GM18951 (cell line): ENCODE measurements around the gene USP4.

ENCODE experiments used
- POLR2A ChIP-seq: IDR thresholded peaks from 4 replicates; pipeline ENCODE4 v1.6.1; 2011; ENCODE audit warnings: mild to moderate bottlenecking; ENCODE audit not compliant: insufficient read length, insufficient read depth; ENCODE audit errors: extremely low read depth
- in situ Hi-C: fragments of 300-500 bp; cut with MboI; formaldehyde crosslinking; loops from one replicate; pipeline ENCODE4 v1.12.0; 2022; ENCODE audit warnings: low sequenced_read_pairs, mixed read lengths, inconsistent platforms; ENCODE audit not compliant: unreplicated experiment

Gene USP4, protein sequence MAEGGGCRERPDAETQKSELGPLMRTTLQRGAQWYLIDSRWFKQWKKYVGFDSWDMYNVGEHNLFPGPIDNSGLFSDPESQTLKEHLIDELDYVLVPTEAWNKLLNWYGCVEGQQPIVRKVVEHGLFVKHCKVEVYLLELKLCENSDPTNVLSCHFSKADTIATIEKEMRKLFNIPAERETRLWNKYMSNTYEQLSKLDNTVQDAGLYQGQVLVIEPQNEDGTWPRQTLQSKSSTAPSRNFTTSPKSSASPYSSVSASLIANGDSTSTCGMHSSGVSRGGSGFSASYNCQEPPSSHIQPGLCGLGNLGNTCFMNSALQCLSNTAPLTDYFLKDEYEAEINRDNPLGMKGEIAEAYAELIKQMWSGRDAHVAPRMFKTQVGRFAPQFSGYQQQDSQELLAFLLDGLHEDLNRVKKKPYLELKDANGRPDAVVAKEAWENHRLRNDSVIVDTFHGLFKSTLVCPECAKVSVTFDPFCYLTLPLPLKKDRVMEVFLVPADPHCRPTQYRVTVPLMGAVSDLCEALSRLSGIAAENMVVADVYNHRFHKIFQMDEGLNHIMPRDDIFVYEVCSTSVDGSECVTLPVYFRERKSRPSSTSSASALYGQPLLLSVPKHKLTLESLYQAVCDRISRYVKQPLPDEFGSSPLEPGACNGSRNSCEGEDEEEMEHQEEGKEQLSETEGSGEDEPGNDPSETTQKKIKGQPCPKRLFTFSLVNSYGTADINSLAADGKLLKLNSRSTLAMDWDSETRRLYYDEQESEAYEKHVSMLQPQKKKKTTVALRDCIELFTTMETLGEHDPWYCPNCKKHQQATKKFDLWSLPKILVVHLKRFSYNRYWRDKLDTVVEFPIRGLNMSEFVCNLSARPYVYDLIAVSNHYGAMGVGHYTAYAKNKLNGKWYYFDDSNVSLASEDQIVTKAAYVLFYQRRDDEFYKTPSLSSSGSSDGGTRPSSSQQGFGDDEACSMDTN

DNA sequence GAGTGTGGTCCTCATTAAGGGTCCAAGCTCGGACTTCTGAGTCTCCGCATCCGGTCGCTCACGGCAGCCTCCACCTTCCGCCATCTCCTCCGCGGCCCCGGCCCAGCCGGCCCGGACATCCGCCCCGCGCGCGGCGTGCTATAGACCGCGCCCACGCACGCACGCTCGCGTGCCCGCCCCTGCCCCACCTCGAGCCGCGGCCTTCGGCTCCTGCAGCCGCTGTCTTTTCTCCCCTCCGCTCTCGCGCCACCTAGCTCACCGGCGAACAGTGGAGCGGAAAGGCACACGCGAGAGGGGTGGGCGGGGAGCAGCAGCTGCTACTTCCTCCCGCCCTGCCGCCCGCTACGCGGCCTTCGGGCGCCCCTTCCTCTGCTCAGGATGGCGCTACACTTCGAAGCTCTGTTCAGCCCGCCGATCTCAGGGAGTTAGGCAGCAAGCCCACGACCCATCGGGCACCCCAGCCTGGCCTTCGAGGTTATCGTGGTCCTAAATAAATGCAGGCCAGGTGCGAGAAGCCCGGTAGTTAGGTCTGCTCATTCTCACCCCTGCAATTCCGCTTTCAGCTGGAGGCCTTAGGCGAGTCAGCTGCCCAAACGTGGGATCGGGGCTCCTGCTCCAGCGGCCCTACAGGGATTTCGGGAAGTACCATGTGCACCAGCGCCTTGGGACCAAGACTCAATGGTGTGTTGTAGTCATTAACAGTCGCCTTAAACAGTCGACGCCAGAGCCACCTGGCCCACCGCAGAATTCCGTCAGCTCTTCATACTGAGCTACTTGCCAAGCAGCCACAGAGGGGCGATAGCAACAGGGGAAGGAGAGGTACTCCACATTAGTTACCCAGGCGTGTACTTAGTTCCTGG lies at the start of gene USP4:
TSS of gene USP4 (minus strand) at position 113 of the 860 bp plus-strand sequence. CDS start at position 84, 29 bp downstream.
- TF ChIP-seq POLR2A, result peak; percentile 96
- in situ Hi-C loops, result no loop called here

DNA sequence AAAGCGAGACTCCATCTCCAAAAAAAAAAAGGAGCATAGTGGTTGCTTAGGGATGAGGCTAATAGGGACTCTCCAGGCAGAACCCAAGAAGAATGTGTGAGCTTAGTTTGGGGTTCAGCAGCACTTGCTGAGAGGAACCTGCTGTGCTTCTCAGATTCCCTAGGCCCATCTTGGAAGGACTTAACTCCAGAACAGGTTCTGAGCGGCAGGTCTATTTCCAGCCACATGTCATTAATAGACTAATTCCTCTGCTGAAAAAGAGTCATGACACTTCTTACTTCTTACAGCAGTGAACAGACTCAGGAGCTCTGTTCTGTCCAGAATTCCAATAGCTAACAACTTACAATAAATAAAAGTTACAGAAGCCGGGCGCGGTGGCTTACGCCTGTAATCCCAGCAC lies 49.4 kb upstream of the USP4 start:
- in situ Hi-C loops, result no loop called here
- TF ChIP-seq POLR2A, result no peak

DNA sequence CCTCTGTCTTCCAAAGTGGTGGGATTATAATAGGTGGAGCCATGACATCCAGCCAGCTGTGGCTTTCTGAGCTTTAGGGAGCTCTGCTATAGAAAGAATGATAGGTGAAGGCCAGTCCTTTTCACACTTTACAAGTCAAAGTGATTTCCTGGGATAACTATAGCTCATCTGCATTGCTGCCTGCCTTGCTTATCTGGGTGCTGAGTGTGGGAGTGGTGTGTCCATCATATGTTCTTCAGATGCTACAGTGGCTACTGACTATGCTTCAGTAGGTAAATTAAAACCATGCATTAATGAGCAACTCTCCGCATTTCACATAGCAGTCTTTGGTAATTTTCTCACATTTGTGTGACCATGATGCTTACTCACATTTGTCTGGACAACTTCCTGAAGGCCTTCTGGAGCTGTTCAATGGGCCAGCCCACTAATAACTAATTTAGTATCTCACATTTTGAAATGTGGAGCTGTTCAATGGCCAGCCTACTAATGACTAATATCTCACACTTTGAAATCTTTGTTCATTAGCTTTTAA lies 48.5 kb upstream of the USP4 start:
- in situ Hi-C loops, result no loop called here
- no peak for TF ChIP-seq POLR2A

DNA sequence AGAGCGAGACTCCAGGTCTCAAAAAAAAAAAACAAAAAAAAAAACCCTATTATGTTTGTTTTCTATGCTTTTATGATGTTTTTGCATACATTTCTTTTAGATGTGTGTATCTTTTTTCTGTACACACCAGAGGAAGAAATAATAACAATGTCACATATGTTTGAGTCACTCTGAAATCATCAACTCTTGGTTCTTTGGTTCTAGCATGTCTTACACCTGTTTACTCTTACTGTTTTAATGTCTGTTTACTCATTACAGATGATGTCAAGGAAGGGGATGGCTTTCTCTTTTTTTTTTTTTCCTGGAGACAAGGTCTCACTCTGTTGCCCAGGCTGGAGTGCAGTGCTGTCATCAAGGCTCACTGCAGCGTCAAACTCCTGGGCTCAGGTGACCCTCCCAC lies 47.9 kb upstream of the USP4 start:
- in situ Hi-C loops, result no loop called here
- TF ChIP-seq POLR2A, result no peak

DNA sequence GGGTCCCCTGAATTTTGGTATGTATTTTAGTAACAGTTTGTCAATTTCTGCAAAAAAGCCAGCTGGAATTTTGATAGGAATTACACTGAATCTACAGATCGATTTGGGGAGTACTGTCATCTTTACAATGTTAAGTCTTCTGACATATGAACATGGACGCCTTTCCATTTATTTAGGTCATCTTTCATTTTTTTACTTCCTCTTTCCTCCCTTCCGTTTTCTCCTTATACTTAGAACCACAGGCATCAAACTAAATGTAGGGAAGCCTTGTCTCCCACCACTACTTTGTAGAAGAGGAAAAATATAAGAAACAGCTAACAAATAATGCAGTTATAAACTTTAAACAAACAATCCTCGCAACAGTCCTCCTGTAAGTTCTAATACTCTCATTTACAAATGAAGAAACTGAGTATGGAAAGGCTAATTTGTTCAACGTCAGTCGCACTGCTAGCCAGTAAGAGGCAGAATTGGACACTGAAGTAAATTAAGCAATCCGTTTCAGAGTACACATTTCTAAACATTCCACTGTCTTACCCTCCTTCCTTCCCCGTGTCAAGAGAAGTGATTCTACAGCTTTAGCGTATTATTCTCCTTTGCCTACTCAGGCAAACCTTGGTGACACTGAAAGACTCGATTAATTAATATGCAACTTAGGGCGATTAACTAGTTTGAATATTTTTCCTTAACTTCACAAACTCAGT lies 46.4 kb upstream of the USP4 start:
- TF ChIP-seq POLR2A, result no peak
- in situ Hi-C loops, result no loop called here

DNA sequence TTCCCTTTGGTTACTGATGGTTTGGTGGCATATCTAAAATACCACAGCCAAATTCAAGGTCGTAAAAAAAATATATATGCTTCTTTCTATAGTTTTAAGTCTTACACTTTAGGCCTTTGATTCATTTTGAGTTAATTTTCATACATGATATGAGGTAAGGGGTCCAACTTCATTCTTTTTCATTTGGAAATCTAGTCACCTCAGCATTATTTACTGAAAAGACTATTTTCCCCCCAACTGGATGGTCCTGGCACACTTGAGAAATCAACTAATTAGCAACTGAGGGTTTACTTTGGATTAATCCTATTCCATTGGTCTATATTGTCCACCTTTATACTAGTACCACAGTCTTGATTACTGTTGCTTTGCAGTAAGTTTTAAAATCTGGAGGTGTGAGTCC lies 45.8 kb upstream of the USP4 start:
- TF ChIP-seq POLR2A, result no peak
- in situ Hi-C loops, result no loop called here

DNA sequence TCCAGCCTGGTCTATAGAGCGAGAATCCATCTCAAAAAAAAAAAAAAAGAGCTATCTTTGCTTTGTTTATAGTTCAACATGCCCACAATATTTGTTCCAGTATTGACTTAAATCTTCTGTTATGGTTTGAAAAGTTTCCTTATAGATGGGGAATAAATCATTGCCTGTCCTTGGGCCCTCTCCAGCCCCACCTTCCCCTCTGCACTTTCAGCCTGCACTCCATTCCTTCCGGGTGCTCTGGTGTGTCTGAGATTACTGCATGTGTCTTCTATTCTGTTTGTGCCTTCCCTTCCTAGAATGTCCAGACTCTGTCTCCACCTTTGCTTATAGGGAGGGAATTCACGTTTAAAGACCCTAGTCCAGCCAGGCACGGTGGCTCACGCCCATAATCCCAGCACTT lies 43.5 kb upstream of the USP4 start:
- in situ Hi-C loops, result no loop called here
- no peak for TF ChIP-seq POLR2A

DNA sequence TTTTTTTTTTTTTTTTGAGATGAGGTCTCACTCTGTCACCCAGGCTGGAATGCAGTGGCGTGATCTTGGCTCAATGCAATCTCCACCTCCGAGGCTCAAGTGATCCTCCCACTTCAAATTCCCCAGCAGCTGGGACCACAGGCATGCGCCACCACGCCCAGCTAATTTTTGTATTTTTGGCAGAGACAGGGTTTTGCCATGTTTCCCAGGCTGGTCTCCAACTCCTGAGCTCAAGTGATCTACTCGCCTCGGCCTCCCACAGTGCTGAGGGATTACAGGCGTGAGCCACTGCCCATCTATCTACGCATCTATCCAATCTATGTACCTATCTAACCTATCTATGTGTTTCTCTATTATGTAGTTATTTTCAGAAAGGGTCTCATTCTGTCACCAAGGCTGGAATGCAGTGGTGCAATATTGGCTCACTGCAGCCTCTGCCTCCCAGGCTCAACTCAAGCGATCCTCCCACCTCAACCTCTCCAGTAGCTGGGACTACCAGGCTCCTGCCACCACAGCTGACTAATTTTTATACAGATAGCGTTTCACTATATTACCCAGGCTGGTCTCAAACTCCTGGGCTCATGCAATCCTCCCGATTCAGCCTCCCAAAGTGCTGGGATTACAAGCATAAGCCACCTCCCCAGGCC lies 38.5 kb upstream of the USP4 start:
- in situ Hi-C loops, result no loop called here
- TF ChIP-seq POLR2A, result no peak

DNA sequence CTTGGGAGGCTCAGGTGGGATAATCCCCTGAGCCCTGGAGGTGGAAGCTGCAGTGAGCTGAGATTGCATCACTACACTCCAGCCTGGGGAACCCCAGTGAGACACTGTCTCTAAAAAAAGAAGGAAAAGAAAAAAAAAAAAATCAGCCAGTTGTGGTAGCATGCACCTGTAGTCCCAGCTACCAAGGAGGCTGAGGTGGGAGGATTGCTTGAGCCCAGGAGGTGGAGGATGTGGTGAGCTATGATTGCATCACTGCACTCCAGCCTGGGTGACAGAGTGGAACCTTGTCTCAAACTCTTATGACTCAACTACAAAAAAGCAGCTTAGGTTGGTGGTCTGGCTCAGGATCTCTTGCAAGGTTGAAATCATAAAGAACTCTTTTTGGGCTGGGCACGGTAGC lies 37.6 kb upstream of the USP4 start:
- no peak for TF ChIP-seq POLR2A
- in situ Hi-C loops, result no loop called here

DNA sequence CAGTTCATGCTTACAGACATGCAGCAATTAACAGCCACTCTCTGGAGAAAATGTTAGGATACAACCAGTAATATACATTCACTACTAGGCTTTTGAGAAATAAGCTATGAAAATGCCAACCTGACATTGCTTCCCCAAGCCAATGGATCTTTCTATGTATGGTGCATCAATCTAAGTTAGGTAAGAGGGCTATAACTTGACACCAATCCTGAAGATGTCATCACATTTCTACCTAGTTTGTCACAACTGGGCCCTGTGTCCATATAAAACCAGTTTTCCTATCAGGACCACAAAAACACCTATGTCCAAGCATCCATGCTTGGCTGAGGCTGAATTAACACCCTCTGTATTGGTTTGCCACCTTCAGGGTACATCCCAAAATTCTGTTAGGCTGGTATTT lies 32.1 kb upstream of the USP4 start:
- TF ChIP-seq POLR2A, result no peak
- in situ Hi-C loops, result no loop called here

DNA sequence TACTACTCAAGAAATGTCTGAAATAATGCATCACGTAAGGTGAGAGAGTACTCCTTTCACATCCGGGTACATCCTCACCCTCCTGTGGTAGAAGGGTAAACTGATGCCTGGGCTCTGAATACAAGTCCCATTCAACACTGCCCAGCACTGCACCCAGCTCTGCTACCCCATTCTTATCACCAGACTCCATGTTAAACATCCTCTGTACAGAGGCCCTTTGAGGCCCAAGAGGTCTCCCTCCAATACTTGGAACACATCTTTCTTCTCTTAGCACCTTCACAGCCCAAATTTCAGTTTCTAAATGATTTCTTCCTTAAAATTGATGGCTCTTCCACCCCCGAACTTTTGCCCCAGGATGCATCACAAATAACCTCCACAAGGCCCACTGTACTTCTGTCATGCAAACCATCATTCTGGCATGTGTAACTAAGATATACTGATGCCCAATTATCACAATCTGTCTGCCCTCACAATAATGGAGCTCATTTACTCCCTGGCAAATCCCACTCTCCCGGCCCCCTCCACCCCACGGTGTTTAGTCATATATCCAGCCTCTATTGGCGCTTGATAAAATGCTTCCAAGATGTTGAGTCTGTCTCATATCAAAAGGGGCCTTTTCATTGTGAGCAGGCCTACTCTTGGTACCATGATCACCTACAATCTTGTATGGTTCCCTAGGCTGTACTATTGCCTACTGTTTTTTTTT lies 30.9 kb upstream of the USP4 start:
- no peak for TF ChIP-seq POLR2A
- in situ Hi-C loops, result no loop called here
